H9 (cell line): ENCODE data around the gene AATK. TPM values are rescaled to one million over a fixed set of nuclear protein-coding genes. Genes with fewer than 3 reads are reported as not detected.

ENCODE experiments used
- DNase-seq: peaks from one replicate; pipeline ENCODE4 v3.0.0-alpha.2; 2017
- H2AFZ ChIP-seq: one replicate; pipeline ENCODE4 v1.6.1; 2013; ENCODE audit warnings: mild to moderate bottlenecking, low read length, control low read depth, moderate library complexity
- H2AK5ac ChIP-seq: 2 replicates; pipeline ENCODE4 v1.6.1; 2013; ENCODE audit warnings: low read length, control low read depth, mixed read lengths; ENCODE audit not compliant: insufficient read length
- H2BK120ac ChIP-seq: one replicate; pipeline ENCODE4 v1.6.1; 2013; ENCODE audit warnings: low read depth, mild to moderate bottlenecking, low read length, control low read depth, inconsistent platforms; ENCODE audit not compliant: poor library complexity, severe bottlenecking
- H2BK12ac ChIP-seq: 2 replicates; pipeline ENCODE4 v1.6.1; 2013; ENCODE audit warnings: low read length, control low read depth, mixed read lengths, low read depth; ENCODE audit not compliant: insufficient read length
- H2BK15ac ChIP-seq: 2 replicates; pipeline ENCODE4 v1.6.1; 2013; ENCODE audit warnings: low read depth, low read length, control low read depth
- H2BK20ac ChIP-seq: one replicate; pipeline ENCODE4 v1.6.1; 2013; ENCODE audit warnings: low read depth, mild to moderate bottlenecking, low read length, control low read depth, inconsistent platforms; ENCODE audit not compliant: poor library complexity, severe bottlenecking
- H2BK5ac ChIP-seq: 2 replicates; pipeline ENCODE4 v1.6.1; 2013; ENCODE audit warnings: low read length, control low read depth, mixed read lengths; ENCODE audit not compliant: insufficient read length
- H3K14ac ChIP-seq: 2 replicates; pipeline ENCODE4 v1.6.1; 2013; ENCODE audit warnings: low read length, control low read depth; ENCODE audit not compliant: insufficient read depth
- H3K18ac ChIP-seq: 2 replicates; pipeline ENCODE4 v1.6.1; 2013; ENCODE audit warnings: low read depth, mild to moderate bottlenecking, mixed read lengths, low read length, control low read depth; ENCODE audit not compliant: insufficient read length
- H3K23ac ChIP-seq: 2 replicates; pipeline ENCODE4 v1.6.1; 2013; ENCODE audit warnings: low read length, control low read depth, mixed read lengths, low read depth; ENCODE audit not compliant: insufficient read length
- H3K23me2 ChIP-seq: 2 replicates; pipeline ENCODE4 v1.6.1; 2013; ENCODE audit warnings: low read depth, mild to moderate bottlenecking, mixed read lengths, low read length, control low read depth; ENCODE audit not compliant: insufficient read length, poor library complexity, severe bottlenecking
- H3K27ac ChIP-seq: 2 replicates; pipeline ENCODE4 v1.5.1; 2013; ENCODE audit warnings: low read length, control low read depth, mixed read lengths, low read depth; ENCODE audit not compliant: insufficient read length
- H3K27me3 ChIP-seq: 2 replicates; pipeline ENCODE4 v1.6.1; 2013; ENCODE audit warnings: low read length, control low read depth, inconsistent platforms; ENCODE audit not compliant: insufficient read depth
- H3K4ac ChIP-seq: 2 replicates; pipeline ENCODE4 v1.6.1; 2013; ENCODE audit warnings: low read depth, mild to moderate bottlenecking, control low read depth, inconsistent platforms, low read length, moderate library complexity
- H3K4me1 ChIP-seq: 2 replicates; pipeline ENCODE4 v1.6.1; 2013; ENCODE audit warnings: low read length, control low read depth, inconsistent platforms; ENCODE audit not compliant: insufficient read depth
- H3K4me2 ChIP-seq: 2 replicates; pipeline ENCODE4 v1.6.1; 2013; ENCODE audit warnings: low read length, control low read depth, mixed read lengths; ENCODE audit not compliant: insufficient read length, insufficient read depth
- H3K56ac ChIP-seq: 2 replicates; pipeline ENCODE4 v1.6.1; 2013; ENCODE audit warnings: low read depth, mild to moderate bottlenecking, mixed read lengths, low read length, control low read depth; ENCODE audit not compliant: insufficient read length
- H3K79me1 ChIP-seq: 2 replicates; pipeline ENCODE4 v1.6.1; 2013; ENCODE audit warnings: low read depth, mild to moderate bottlenecking, moderate library complexity, low read length, control low read depth, inconsistent platforms; ENCODE audit not compliant: insufficient read depth, poor library complexity, severe bottlenecking
- H3K79me2 ChIP-seq: 2 replicates; pipeline ENCODE4 v1.6.1; 2013; ENCODE audit warnings: low read length, control low read depth, inconsistent platforms; ENCODE audit not compliant: insufficient read depth
- H3K9ac ChIP-seq: 2 replicates; pipeline ENCODE4 v1.6.1; 2013; ENCODE audit warnings: low read length, control low read depth, mixed read lengths; ENCODE audit not compliant: insufficient read length; ENCODE audit errors: extremely low read depth
- H3K9me3 ChIP-seq: one replicate; pipeline ENCODE4 v1.6.1; 2013; ENCODE audit warnings: low read depth, low read length, inconsistent platforms; ENCODE audit not compliant: control insufficient read depth
- H3T11ph ChIP-seq: one replicate; pipeline ENCODE4 v1.6.1; 2013; ENCODE audit warnings: mild to moderate bottlenecking, low read length, control low read depth, inconsistent platforms
- H4K20me1 ChIP-seq: one replicate; pipeline ENCODE4 v1.6.1; 2013; ENCODE audit not compliant: control insufficient read depth, insufficient read length, insufficient read depth
- H4K5ac ChIP-seq: 2 replicates; pipeline ENCODE4 v1.6.1; 2013; ENCODE audit warnings: low read depth, mild to moderate bottlenecking, mixed read lengths, low read length, control low read depth; ENCODE audit not compliant: insufficient read length
- H4K8ac ChIP-seq: replicated peaks from 2 replicates; pipeline ENCODE4 v1.6.1; 2013; ENCODE audit warnings: low read length, control low read depth, mixed read lengths, low read depth; ENCODE audit not compliant: insufficient read length
- H4K91ac ChIP-seq: 2 replicates; pipeline ENCODE4 v1.6.1; 2013; ENCODE audit warnings: low read depth, mild to moderate bottlenecking, moderate library complexity, mixed read lengths, low read length, control low read depth; ENCODE audit not compliant: insufficient read length
- H3K27ac Mint-ChIP-seq, 3 experiments: 2 replicates in 2 of 3; 3 replicates in 1 of 3; pipeline ENCODE4 v1.8.0; 2020 to 2021; ENCODE audit warnings: mixed read lengths in 3 of 3, mild to moderate bottlenecking in 1 of 3, moderate library complexity in 1 of 3
- H3K27me3 Mint-ChIP-seq: 2 replicates; pipeline ENCODE4 v1.8.0; 2021; ENCODE audit warnings: low read depth, mild to moderate bottlenecking, moderate library complexity, mixed read lengths
- H3K36me3 Mint-ChIP-seq, 3 experiments: 2 replicates in 2 of 3; 3 replicates in 1 of 3; pipeline ENCODE4 v1.8.0; 2020 to 2021; ENCODE audit warnings: low read depth in 3 of 3, mixed read lengths in 3 of 3; ENCODE audit not compliant: insufficient read depth in 1 of 3
- H3K4me1 Mint-ChIP-seq, 2 experiments: 2 replicates each; pipeline ENCODE4 v1.8.0; 2020; ENCODE audit warnings: mixed read lengths in 2 of 2
- H3K4me3 Mint-ChIP-seq, 2 experiments: 2 replicates in 1 of 2; 3 replicates in 1 of 2; pipeline ENCODE4 v1.8.0; 2020 to 2021; ENCODE audit warnings: mild to moderate bottlenecking in 2 of 2, mixed read lengths in 2 of 2, moderate library complexity in 1 of 2
- H3K9me3 Mint-ChIP-seq, 2 experiments: 2 replicates in 1 of 2; 3 replicates in 1 of 2; pipeline ENCODE4 v1.8.0; 2020; ENCODE audit warnings: mild to moderate bottlenecking in 2 of 2, mixed read lengths in 2 of 2, moderate library complexity in 1 of 2
- CTCF ChIP-seq: fragments of 200-600 bp; sonication (generic); conservative IDR thresholded peaks from 3 replicates; pipeline ENCODE4 v1.8.0; 2021; ENCODE audit warnings: antibody characterized with exemption, mild to moderate bottlenecking
- WGBS: extraction: QIAGEN DNeasy Blood & Tissue Kit; methylation state at CpG from one replicate; pipeline ENCODE4 v1.1.7; 2013; ENCODE audit warnings: missing lambda C conversion rate, low lambda C conversion rate, mixed read lengths; ENCODE audit not compliant: insufficient read length; ENCODE audit errors: extremely low coverage; 5-methylcytosine and 5-hydroxymethylcytosine counted together
- total RNA-seq: library from RNA; stranded (reverse); gene quantifications from 2 replicates; pipeline ENCODE4 v1.2.1, GENCODE V29; 2021

The AATK gene
- total RNA-seq, 1 experiment from 2014 or later = 2.4 TPM

GRCh38 chr17:81163051-81163695 lies 2.8 kb downstream of the AATK start:
- no peak overlapping the region for H2AFZ ChIP-seq
- H2BK120ac ChIP-seq = no peak overlapping the region
- H3K9me3 ChIP-seq = no peaks in the 10 kb centered on the region
- no peak overlapping the region for H3K56ac ChIP-seq
- H3K4me3 Mint-ChIP-seq = no peak overlapping the region
- H2AK5ac ChIP-seq = no peak overlapping the region
- H3K4me2 ChIP-seq = no peak overlapping the region
- H3K14ac ChIP-seq = no peak overlapping the region
- no peaks in the 10 kb centered on the region for H3K79me2 ChIP-seq
- no peak overlapping the region for H2BK15ac ChIP-seq
- H2BK20ac ChIP-seq = no peak overlapping the region
- no peak for DNase-seq
- no peak overlapping the region for H3K23ac ChIP-seq
- H4K5ac ChIP-seq = no peak overlapping the region
- TF ChIP-seq CTCF = no peak
- no peaks in the 10 kb centered on the region for H3K9me3 Mint-ChIP-seq
- WGBS = no CpG with 5 or more reads among the region's 19 CpGs
- H3K27me3 ChIP-seq = no peaks in the 10 kb centered on the region
- no peak overlapping the region for H3K27ac ChIP-seq
- H2BK12ac ChIP-seq = no peak overlapping the region
- no peak overlapping the region for H4K91ac ChIP-seq
- peaks cover 14% of the 10 kb centered on the region for H3K27me3 Mint-ChIP-seq
- no peak overlapping the region for H3K9ac ChIP-seq
- H3K4ac ChIP-seq = no peak overlapping the region
- no peak overlapping the region for H3K18ac ChIP-seq
- no peak overlapping the region for H2BK5ac ChIP-seq
- no peak overlapping the region for H3K27ac Mint-ChIP-seq
- no peaks in the 10 kb centered on the region for H3K4me1 Mint-ChIP-seq
- H4K8ac ChIP-seq = no peak overlapping the region
- no peaks in the 10 kb centered on the region for H3K36me3 Mint-ChIP-seq
- no peak overlapping the region for H3T11ph ChIP-seq
- no peaks in the 10 kb centered on the region for H3K79me1 ChIP-seq
- no peaks in the 10 kb centered on the region for H3K4me1 ChIP-seq
- peaks cover 3% of the 10 kb centered on the region for H3K23me2 ChIP-seq
- peaks cover 4% of the 10 kb centered on the region for H4K20me1 ChIP-seq
